Measurements from ENCODE around the gene LGMN.

- no peak for TF ChIP-seq EP300 (IDR thresholded peaks at IDR 0.05; ENCODE audit: borderline replicate concordance in 1 of 2, low read depth in 2 of 2, low read length in 2 of 2)
- no peak for TF ChIP-seq PHF8 (conservative IDR thresholded peaks at IDR 0.05; ENCODE audit: low read depth, low read length)
- no peak for TF ChIP-seq HDAC6 (IDR thresholded peaks at IDR 0.05; ENCODE audit: low read depth, low read length)
- TF ChIP-seq, protein P1, sequence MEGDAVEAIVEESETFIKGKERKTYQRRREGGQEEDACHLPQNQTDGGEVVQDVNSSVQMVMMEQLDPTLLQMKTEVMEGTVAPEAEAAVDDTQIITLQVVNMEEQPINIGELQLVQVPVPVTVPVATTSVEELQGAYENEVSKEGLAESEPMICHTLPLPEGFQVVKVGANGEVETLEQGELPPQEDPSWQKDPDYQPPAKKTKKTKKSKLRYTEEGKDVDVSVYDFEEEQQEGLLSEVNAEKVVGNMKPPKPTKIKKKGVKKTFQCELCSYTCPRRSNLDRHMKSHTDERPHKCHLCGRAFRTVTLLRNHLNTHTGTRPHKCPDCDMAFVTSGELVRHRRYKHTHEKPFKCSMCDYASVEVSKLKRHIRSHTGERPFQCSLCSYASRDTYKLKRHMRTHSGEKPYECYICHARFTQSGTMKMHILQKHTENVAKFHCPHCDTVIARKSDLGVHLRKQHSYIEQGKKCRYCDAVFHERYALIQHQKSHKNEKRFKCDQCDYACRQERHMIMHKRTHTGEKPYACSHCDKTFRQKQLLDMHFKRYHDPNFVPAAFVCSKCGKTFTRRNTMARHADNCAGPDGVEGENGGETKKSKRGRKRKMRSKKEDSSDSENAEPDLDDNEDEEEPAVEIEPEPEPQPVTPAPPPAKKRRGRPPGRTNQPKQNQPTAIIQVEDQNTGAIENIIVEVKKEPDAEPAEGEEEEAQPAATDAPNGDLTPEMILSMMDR (IDR thresholded peaks at IDR 0.05; ENCODE audit: control extremely low read depth in 1 of 3, insufficient read depth in 1 of 3, low read depth in 1 of 3, low read length in 3 of 3), result no peak
- TF ChIP-seq EZH2 (IDR thresholded peaks at IDR 0.05; ENCODE audit: low read depth, low read length, severe bottlenecking), result no peak
- TF ChIP-seq POLR2A (IDR thresholded peaks at IDR 0.05; ENCODE audit: control extremely low read depth in 1 of 2, low read depth in 2 of 2, low read length in 2 of 2), result no peak
- TF ChIP-seq RAD21 (IDR thresholded peaks at IDR 0.05 in 1 of 2, conservative IDR thresholded peaks at IDR 0.05 in 1 of 2; ENCODE audit: low read depth in 2 of 2, low read length in 2 of 2), result no peak
- TF ChIP-seq RFX5 (IDR thresholded peaks at IDR 0.05; ENCODE audit: borderline replicate concordance, low read depth, low read length), result no peak
- TF ChIP-seq KDM5A (IDR thresholded peaks at IDR 0.05; ENCODE audit: low read length), result no peak
- no peak for TF ChIP-seq USF2 (IDR thresholded peaks at IDR 0.05; ENCODE audit: low read length)
- TF ChIP-seq MAX (IDR thresholded peaks at IDR 0.05), result no peak
- TF ChIP-seq JUN (IDR thresholded peaks at IDR 0.05; ENCODE audit: low read depth, low read length), result no peak
- TF ChIP-seq RXRA (IDR thresholded peaks at IDR 0.05; ENCODE audit: insufficient read depth, low read depth, low read length), result no peak
- no peak for TF ChIP-seq CHD2 (IDR thresholded peaks at IDR 0.05; ENCODE audit: low read length)
Observed at GRCh38 chr14:92657457-92658142, 90.8 kb downstream of the LGMN start.

Data from H1 (cell line).